Chondrocyte (in vitro differentiated cells): ENCODE data around the gene RPGR. TPM values are rescaled to one million over a fixed set of nuclear protein-coding genes. Genes with fewer than 3 reads are reported as not detected.

Experiments
- DNase-seq: peaks from one replicate; pipeline ENCODE4 v3.0.0; 2021; ENCODE audit warnings: mixed read lengths, low spot score
- H3K27ac Mint-ChIP-seq: one replicate; pipeline ENCODE4 v1.8.0; 2021; ENCODE audit warnings: mild to moderate bottlenecking, moderate library complexity, mixed read lengths; ENCODE audit not compliant: unreplicated experiment
- H3K27me3 Mint-ChIP-seq: 2 replicates; pipeline ENCODE4 v1.8.0; 2021; ENCODE audit warnings: low read depth, mixed read lengths
- H3K36me3 Mint-ChIP-seq: 2 replicates; pipeline ENCODE4 v1.8.0; 2021; ENCODE audit warnings: low read depth, mixed read lengths
- H3K4me1 Mint-ChIP-seq: 2 replicates; pipeline ENCODE4 v1.8.0; 2021; ENCODE audit warnings: low read depth, mild to moderate bottlenecking, mixed read lengths
- H3K4me3 Mint-ChIP-seq: one replicate; pipeline ENCODE4 v1.8.0; 2021; ENCODE audit warnings: mild to moderate bottlenecking, moderate library complexity, mixed read lengths; ENCODE audit not compliant: unreplicated experiment
- H3K9me3 Mint-ChIP-seq: 2 replicates; pipeline ENCODE4 v1.8.0; 2021; ENCODE audit warnings: low read depth, mixed read lengths
- CTCF ChIP-seq: fragments of 200-600 bp; sonication (generic); IDR thresholded peaks from 2 replicates; pipeline ENCODE4 v1.5.0; 2021; ENCODE audit warnings: antibody characterized with exemption, mild to moderate bottlenecking, moderate library complexity
- total RNA-seq: library from RNA; stranded (reverse); gene quantifications from 3 replicates; pipeline ENCODE4 v1.2.1, GENCODE V29; 2021

Gene RPGR
- total RNA-seq, 1 donor from 2014 or later: 3.3 TPM

GRCh38 chrX:38236901-38237615 lies 90.3 kb downstream of the RPGR start:
- H3K36me3 Mint-ChIP-seq: no peaks in the 10 kb centered on the region

GRCh38 chrX:38233891-38234667 lies 93.2 kb downstream of the RPGR start:
- Mint-ChIP-seq H3K36me3 (no peaks in the 10 kb centered on the region), H3K9me3 (peaks cover 14% of the 10 kb centered on the region), H3K4me1 (peaks cover 8% of the 10 kb centered on the region), H3K27me3 (no peaks in the 10 kb centered on the region), H3K4me3 (no peak overlapping the region), H3K27ac (peak overlapping the region; percentile 52)
- DNase-seq: no peak
- TF ChIP-seq CTCF: no peak

More at GRCh38 chrX:38236901-38237615, 90.3 kb downstream of the RPGR start:
- Mint-ChIP-seq H3K27ac (no peak overlapping the region), H3K27me3 (no peaks in the 10 kb centered on the region), H3K9me3 (peaks cover 14% of the 10 kb centered on the region), H3K4me3 (no peak overlapping the region), H3K4me1 (peaks cover 8% of the 10 kb centered on the region)
- DNase-seq: no peak
- no peak for TF ChIP-seq CTCF

- no peak overlapping the region for H3K27ac Mint-ChIP-seq
- H3K4me3 Mint-ChIP-seq: no peak overlapping the region
- no peaks in the 10 kb centered on the region for H3K27me3 Mint-ChIP-seq
- no peak for DNase-seq
- H3K9me3 Mint-ChIP-seq: peaks cover 16% of the 10 kb centered on the region
- peaks cover 8% of the 10 kb centered on the region for H3K4me1 Mint-ChIP-seq
- no peaks in the 10 kb centered on the region for H3K36me3 Mint-ChIP-seq
- no peak for TF ChIP-seq CTCF
These were observed 95.1 kb downstream of the RPGR start for GRCh38 chrX:38232079-38232686.

- H3K27ac Mint-ChIP-seq: no peak overlapping the region
- no peaks in the 10 kb centered on the region for H3K27me3 Mint-ChIP-seq
- no peak overlapping the region for H3K4me3 Mint-ChIP-seq
- TF ChIP-seq CTCF: no peak
- H3K36me3 Mint-ChIP-seq: no peaks in the 10 kb centered on the region
- H3K4me1 Mint-ChIP-seq: peaks cover 16% of the 10 kb centered on the region
- DNase-seq: no peak
- peaks cover 5% of the 10 kb centered on the region for H3K9me3 Mint-ChIP-seq
These were observed 102.2 kb downstream of the RPGR start for GRCh38 chrX:38225093-38225492.

GRCh38 chrX:38224160-38224559 lies 103.1 kb downstream of the RPGR start:
- DNase-seq: no peak
- Mint-ChIP-seq H3K9me3 (peaks cover 5% of the 10 kb centered on the region), H3K27ac (no peak overlapping the region), H3K4me3 (no peak overlapping the region), H3K36me3 (no peaks in the 10 kb centered on the region), H3K4me1 (peaks cover 21% of the 10 kb centered on the region), H3K27me3 (no peaks in the 10 kb centered on the region)
- no peak for TF ChIP-seq CTCF
